GM19193 (cell line): Measurements from ENCODE around the gene KIF20B.

Source experiments
- POLR2A ChIP-seq: IDR thresholded peaks from 4 replicates; pipeline ENCODE4 v1.6.1; 2011; ENCODE audit not compliant: insufficient read depth, insufficient read length; ENCODE audit errors: extremely low read depth

KIF20B gene

GRCh38 chr10:89701242-89702120 is at the start of gene KIF20B:
Gene KIF20B (plus strand): TSS chr10:89701590. CDS start chr10:89705295, 3,705 bp downstream.
- TF ChIP-seq POLR2A = peak; percentile 86

GRCh38 chr10:89651916-89652573 is 49.3 kb upstream of the KIF20B start:
- TF ChIP-seq POLR2A = no peak

GRCh38 chr10:89652806-89653370 is 48.5 kb upstream of the KIF20B start:
- no peak for TF ChIP-seq POLR2A

GRCh38 chr10:89653410-89653869 is 48.0 kb upstream of the KIF20B start:
- TF ChIP-seq POLR2A = no peak

GRCh38 chr10:89655722-89656121 is 45.7 kb upstream of the KIF20B start:
- no peak for TF ChIP-seq POLR2A

- no peak for TF ChIP-seq POLR2A
Observed at GRCh38 chr10:89657302-89657701, 44.1 kb upstream of the KIF20B start.

GRCh38 chr10:89659143-89660131 is 42.0 kb upstream of the KIF20B start:
- no peak for TF ChIP-seq POLR2A

- no peak for TF ChIP-seq POLR2A
Observed at GRCh38 chr10:89662596-89662995, 38.8 kb upstream of the KIF20B start.

GRCh38 chr10:89663144-89663543 is 38.2 kb upstream of the KIF20B start:
- no peak for TF ChIP-seq POLR2A

- no peak for TF ChIP-seq POLR2A
Observed at GRCh38 chr10:89664203-89664602, 37.2 kb upstream of the KIF20B start.

GRCh38 chr10:89665302-89665701 is 36.1 kb upstream of the KIF20B start:
- TF ChIP-seq POLR2A = no peak

GRCh38 chr10:89666138-89666537 is 35.3 kb upstream of the KIF20B start:
- TF ChIP-seq POLR2A = no peak

GRCh38 chr10:89668386-89669071 is 32.9 kb upstream of the KIF20B start:
- TF ChIP-seq POLR2A = no peak

- no peak for TF ChIP-seq POLR2A
Observed at GRCh38 chr10:89669985-89670384, 31.4 kb upstream of the KIF20B start.
